Hepatocyte (in vitro differentiated cells): Measurements from ENCODE around the gene ZBTB22. TPM values are rescaled to one million over a fixed set of nuclear protein-coding genes. Genes with fewer than 3 reads are reported as not detected.
A peak's percentile ranks its signal among the peaks of the same experiment; 100 is the strongest.

Experiments
- DNase-seq: peaks from one replicate; pipeline ENCODE4 v3.0.0-alpha.2; 2016; ENCODE audit warnings: low spot score
- H2AFZ ChIP-seq: fragments of 200-600 bp; sonication (generic); 2 replicates; pipeline ENCODE4 v1.6.0; 2016; ENCODE audit warnings: antibody characterized with exemption, mild to moderate bottlenecking
- H3K27ac ChIP-seq: fragments of 200-600 bp; sonication (generic); 2 replicates; pipeline ENCODE4 v1.5.1; 2016; ENCODE audit warnings: mild to moderate bottlenecking
- H3K27me3 ChIP-seq: fragments of 200-600 bp; sonication (generic); 2 replicates; pipeline ENCODE4 v1.6.1; 2016
- H3K36me3 ChIP-seq: fragments of 200-600 bp; sonication (generic); replicated peaks from 2 replicates; pipeline ENCODE4 v1.5.1; 2016; ENCODE audit warnings: low read depth; ENCODE audit not compliant: insufficient read depth
- H3K4me1 ChIP-seq: fragments of 200-600 bp; sonication (generic); 2 replicates; pipeline ENCODE4 v1.5.1; 2016; ENCODE audit warnings: mild to moderate bottlenecking, moderate library complexity; ENCODE audit not compliant: insufficient read depth
- H3K4me2 ChIP-seq: fragments of 200-600 bp; sonication (generic); 2 replicates; pipeline ENCODE4 v1.6.0; 2016
- H3K4me3 ChIP-seq: fragments of 200-600 bp; sonication (generic); 2 replicates; pipeline ENCODE4 v1.5.1; 2016; ENCODE audit warnings: mild to moderate bottlenecking
- H3K79me2 ChIP-seq: fragments of 200-600 bp; sonication (generic); 2 replicates; pipeline ENCODE4 v1.6.0; 2017; ENCODE audit warnings: mild to moderate bottlenecking
- H3K9me2 ChIP-seq: fragments of 200-600 bp; sonication (generic); replicated peaks from 2 replicates; pipeline ENCODE4 v1.6.0; 2017; ENCODE audit warnings: mild to moderate bottlenecking; ENCODE audit not compliant: insufficient read depth
- H3K9me3 ChIP-seq: fragments of 200-600 bp; sonication (generic); 2 replicates; pipeline ENCODE4 v1.5.1; 2016; ENCODE audit warnings: low read depth, mild to moderate bottlenecking
- H4K20me1 ChIP-seq: fragments of 200-600 bp; sonication (generic); 2 replicates; pipeline ENCODE4 v1.6.0; 2016; ENCODE audit warnings: mild to moderate bottlenecking; ENCODE audit not compliant: insufficient read depth, poor library complexity, severe bottlenecking
- CTCF ChIP-seq: fragments of 200-600 bp; sonication (generic); IDR thresholded peaks from 2 replicates; pipeline ENCODE4 v1.5.1; 2016; ENCODE audit warnings: antibody characterized with exemption, mild to moderate bottlenecking; ENCODE audit not compliant: poor library complexity
- EZH2 ChIP-seq: fragments of 200-600 bp; sonication (generic); IDR thresholded peaks from 2 replicates; pipeline ENCODE4 v1.6.1; 2016; ENCODE audit warnings: antibody characterized with exemption, mild to moderate bottlenecking, borderline replicate concordance
- EZH2phosphoT487 ChIP-seq: fragments of 200-600 bp; sonication (generic); IDR thresholded peaks from one replicate; pipeline ENCODE4 v1.6.1; 2018; ENCODE audit warnings: antibody characterized with exemption, mild to moderate bottlenecking, low read depth, moderate library complexity; ENCODE audit not compliant: unreplicated experiment, severe bottlenecking
- WGBS: methylation state at CpG from one replicate; pipeline ENCODE4 v1.1.6; 2016; ENCODE audit warnings: low lambda C conversion rate; ENCODE audit errors: missing lambda C conversion rate; 5-methylcytosine and 5-hydroxymethylcytosine counted together
- polyA plus RNA-seq: library from polyadenylated mRNA; unstranded; fragments of >200 nt; fragmentation: Nextera tagmentation; extraction: Ambion mirVana; gene quantifications from 2 replicates; pipeline ENCODE4 v1.2.1, GENCODE V29; 2016
- total RNA-seq: library from RNA; depleted of rRNA; stranded (reverse); fragments of >200 nt; gene quantifications from 2 replicates; pipeline ENCODE4 v1.2.3, GENCODE V29; 2014

ZBTB22 gene
- total and polyA plus RNA-seq, 2 experiments from 2014 or later, result 23.2 to 23.4 TPM

- H3K79me2 ChIP-seq, result peaks cover 2% of the 10 kb centered on the region
- no peaks in the 10 kb centered on the region for H3K36me3 ChIP-seq
- H2AFZ ChIP-seq, result no peak overlapping the region
- TF ChIP-seq EZH2phosphoT487 (no peak), EZH2 (no peak), CTCF (no peak)
- H3K27me3 ChIP-seq, result no peaks in the 10 kb centered on the region
- H4K20me1 ChIP-seq, result peaks cover 11% of the 10 kb centered on the region
- no peak overlapping the region for H3K4me3 ChIP-seq
- H3K4me1 ChIP-seq, result peaks cover 21% of the 10 kb centered on the region
- WGBS, result 93% methylated on average over 6 of the region's 6 CpGs
- no peak overlapping the region for H3K4me2 ChIP-seq
- no peak for DNase-seq
- no peaks in the 10 kb centered on the region for H3K9me3 ChIP-seq
- no peak overlapping the region for H3K27ac ChIP-seq
- no peaks in the 10 kb centered on the region for H3K9me2 ChIP-seq
Measured at GRCh38 chr6:33280539-33280938, 37.0 kb downstream of the ZBTB22 start.

DNA sequence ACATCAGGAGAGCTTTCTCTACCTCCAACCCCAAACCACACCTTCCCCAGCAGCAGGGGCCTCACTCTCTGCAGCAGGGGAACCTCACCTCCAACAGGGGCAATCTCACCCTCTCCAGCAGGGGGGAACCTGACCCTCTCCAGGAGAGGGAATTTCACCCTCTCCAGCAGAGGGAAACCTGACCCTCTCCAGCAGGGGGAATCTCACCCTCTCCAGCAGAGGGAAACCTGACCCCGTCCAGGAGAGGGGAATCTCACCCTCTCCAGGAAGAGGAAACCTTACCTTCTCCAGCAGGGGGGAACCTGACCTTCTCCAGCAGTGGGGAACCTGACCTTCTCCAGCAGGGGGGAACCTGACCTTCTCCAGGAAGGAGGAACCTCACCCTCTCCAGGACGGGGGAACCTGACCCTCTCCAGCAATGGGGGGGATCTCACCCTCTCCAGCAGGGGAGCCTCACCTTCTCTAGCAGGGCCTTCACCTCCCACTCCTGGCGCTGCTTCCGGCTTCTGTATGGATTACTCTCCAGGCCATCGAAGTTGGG is 37.5 kb downstream of the ZBTB22 start:
- Histone ChIP-seq H4K20me1 (peaks cover 16% of the 10 kb centered on the region), H3K36me3 (no peaks in the 10 kb centered on the region), H3K27ac (no peak overlapping the region), H2AFZ (no peak overlapping the region), H3K4me3 (no peak overlapping the region), H3K79me2 (peaks cover 7% of the 10 kb centered on the region), H3K27me3 (no peaks in the 10 kb centered on the region), H3K4me1 (peaks cover 26% of the 10 kb centered on the region), H3K9me2 (no peaks in the 10 kb centered on the region), H3K4me2 (no peak overlapping the region), H3K9me3 (no peaks in the 10 kb centered on the region)
- WGBS, result 75% methylated on average over 4 of the region's 5 CpGs
- TF ChIP-seq CTCF (peak; percentile 50), EZH2phosphoT487 (no peak)
- peak; percentile 74 for DNase-seq

DNA sequence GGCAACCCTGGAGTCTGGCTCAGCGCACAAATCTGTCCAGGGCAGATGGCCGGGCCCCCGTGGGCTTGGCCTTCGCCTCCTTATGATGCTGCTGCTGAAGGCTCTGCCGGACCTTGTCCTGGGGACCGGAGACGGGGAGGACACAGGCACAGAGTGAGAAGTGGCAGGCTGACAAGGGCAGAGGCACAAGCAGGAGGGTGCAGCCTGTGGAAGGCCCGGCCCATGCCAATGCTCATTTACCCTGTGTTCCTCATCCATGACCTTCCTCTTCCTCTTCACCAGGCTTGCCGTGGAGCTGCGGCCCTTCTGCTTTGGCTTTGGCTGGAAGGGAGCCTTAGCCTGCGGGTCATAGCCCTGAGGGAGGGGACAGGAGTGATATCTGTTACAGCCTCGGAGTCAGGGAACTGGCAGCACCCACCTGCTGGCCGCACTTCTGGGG is 38.3 kb downstream of the ZBTB22 start:
- peaks cover 14% of the 10 kb centered on the region for H3K79me2 ChIP-seq
- no peaks in the 10 kb centered on the region for H3K27me3 ChIP-seq
- no peak for TF ChIP-seq EZH2phosphoT487
- TF ChIP-seq CTCF, result no peak
- TF ChIP-seq EZH2, result no peak
- H3K9me3 ChIP-seq, result no peaks in the 10 kb centered on the region
- H3K4me2 ChIP-seq, result no peak overlapping the region
- 94% methylated on average over 10 of the region's 13 CpGs for WGBS
- no peaks in the 10 kb centered on the region for H3K36me3 ChIP-seq
- H3K4me3 ChIP-seq, result no peak overlapping the region
- H4K20me1 ChIP-seq, result peaks cover 24% of the 10 kb centered on the region
- no peak for DNase-seq
- peaks cover 34% of the 10 kb centered on the region for H3K4me1 ChIP-seq
- H2AFZ ChIP-seq, result no peak overlapping the region
- no peak overlapping the region for H3K27ac ChIP-seq
- no peaks in the 10 kb centered on the region for H3K9me2 ChIP-seq
